Glutamatergic neuron (in vitro differentiated cells): Measurements from ENCODE around the gene GPATCH1. TPM values are rescaled to one million over a fixed set of nuclear protein-coding genes. Genes with fewer than 3 reads are reported as not detected.
"Not testable (repeated sequence)": the region's sequence is repeated elsewhere in the genome, so short reads cannot be mapped to it uniquely, and the experiment has no call there.

Source experiments
- DNase-seq: peaks from one replicate; pipeline ENCODE4 v3.0.0; 2022
- H3K27ac Mint-ChIP-seq: one replicate; pipeline ENCODE4 v1.8.0; 2020; ENCODE audit warnings: mild to moderate bottlenecking, mixed read lengths, inconsistent platforms; ENCODE audit not compliant: unreplicated experiment
- H3K27me3 Mint-ChIP-seq: one replicate; pipeline ENCODE4 v1.8.0; 2020; ENCODE audit warnings: mild to moderate bottlenecking, moderate library complexity, mixed read lengths, inconsistent platforms; ENCODE audit not compliant: unreplicated experiment
- H3K36me3 Mint-ChIP-seq: one replicate; pipeline ENCODE4 v1.8.0; 2020; ENCODE audit warnings: mild to moderate bottlenecking, mixed read lengths, inconsistent platforms; ENCODE audit not compliant: unreplicated experiment
- H3K4me1 Mint-ChIP-seq: one replicate; pipeline ENCODE4 v1.8.0; 2020; ENCODE audit warnings: mild to moderate bottlenecking, low read depth, mixed read lengths, inconsistent platforms; ENCODE audit not compliant: unreplicated experiment
- H3K4me3 Mint-ChIP-seq: one replicate; pipeline ENCODE4 v1.8.0; 2020; ENCODE audit warnings: mild to moderate bottlenecking, mixed read lengths, inconsistent platforms; ENCODE audit not compliant: unreplicated experiment
- H3K9me3 Mint-ChIP-seq: one replicate; pipeline ENCODE4 v1.8.0; 2020; ENCODE audit warnings: mild to moderate bottlenecking, moderate library complexity, mixed read lengths, inconsistent platforms; ENCODE audit not compliant: unreplicated experiment
- CTCF ChIP-seq: fragments of 200-600 bp; sonication (generic); IDR thresholded peaks from one replicate; pipeline ENCODE4 v1.5.0; 2021; ENCODE audit not compliant: partially characterized antibody, unreplicated experiment
- total RNA-seq: library from RNA; stranded (reverse); fragmentation: NEBNext Ultra II Directional; extraction: Animal tissue kit (Norgen Biotek cat#: 25700); gene quantifications from one replicate; pipeline ENCODE4 v1.2.1, GENCODE V29; 2021; ENCODE audit not compliant: unreplicated experiment

Gene GPATCH1
- total RNA-seq, 1 donor from 2014 or later = 8.8 TPM

GRCh38 chr19:33039108-33039599 is 41.8 kb upstream of the GPATCH1 start:
- peaks cover 4% of the 10 kb centered on the region for H3K36me3 Mint-ChIP-seq
- no peak for TF ChIP-seq CTCF
- H3K4me1 Mint-ChIP-seq = peaks cover 3% of the 10 kb centered on the region
- no peak overlapping the region for H3K27ac Mint-ChIP-seq
- H3K27me3 Mint-ChIP-seq = no peaks in the 10 kb centered on the region
- H3K4me3 Mint-ChIP-seq = no peak overlapping the region
- no peak for DNase-seq
- H3K9me3 Mint-ChIP-seq = no peaks in the 10 kb centered on the region

- no peak for TF ChIP-seq CTCF
- DNase-seq = no peak
- no peaks in the 10 kb centered on the region for H3K9me3 Mint-ChIP-seq
- no peaks in the 10 kb centered on the region for H3K27me3 Mint-ChIP-seq
- peaks cover 4% of the 10 kb centered on the region for H3K36me3 Mint-ChIP-seq
- H3K4me1 Mint-ChIP-seq = peaks cover 3% of the 10 kb centered on the region
- no peak overlapping the region for H3K4me3 Mint-ChIP-seq
- H3K27ac Mint-ChIP-seq = no peak overlapping the region
Measured at GRCh38 chr19:33039815-33040214, 41.2 kb upstream of the GPATCH1 start.

- Mint-ChIP-seq H3K27me3 (no peaks in the 10 kb centered on the region), H3K4me3 (no peak overlapping the region), H3K36me3 (peaks cover 4% of the 10 kb centered on the region), H3K4me1 (peaks cover 3% of the 10 kb centered on the region), H3K9me3 (peaks cover 2% of the 10 kb centered on the region), H3K27ac (no peak overlapping the region)
- DNase-seq = no peak
- TF ChIP-seq CTCF = no peak
Measured at GRCh38 chr19:33040994-33041827, 39.8 kb upstream of the GPATCH1 start.

GRCh38 chr19:33041828-33042160 is 39.2 kb upstream of the GPATCH1 start:
- H3K27me3 Mint-ChIP-seq = not testable (repeated sequence)

GRCh38 chr19:33047422-33047821 is 33.6 kb upstream of the GPATCH1 start:
- no peaks in the 10 kb centered on the region for H3K27me3 Mint-ChIP-seq
- TF ChIP-seq CTCF = no peak
- no peak overlapping the region for H3K27ac Mint-ChIP-seq
- no peak overlapping the region for H3K4me3 Mint-ChIP-seq
- no peaks in the 10 kb centered on the region for H3K36me3 Mint-ChIP-seq
- peaks cover 2% of the 10 kb centered on the region for H3K9me3 Mint-ChIP-seq
- H3K4me1 Mint-ChIP-seq = peaks cover under 1% of the 10 kb centered on the region
- no peak for DNase-seq

More at GRCh38 chr19:33041828-33042160, 39.2 kb upstream of the GPATCH1 start:
- not testable (repeated sequence) for H3K9me3 Mint-ChIP-seq, H3K27ac Mint-ChIP-seq, H3K4me3 Mint-ChIP-seq, H3K4me1 Mint-ChIP-seq, H3K36me3 Mint-ChIP-seq, DNase-seq
